Nephron (organoid): Measurements from ENCODE around the gene YOD1.

Source experiments
- H3K27ac Mint-ChIP-seq, 3 experiments: 2 replicates each; pipeline ENCODE4 v1.8.0; 2020; ENCODE audit warnings: mixed read lengths in 3 of 3, mild to moderate bottlenecking in 2 of 3, moderate library complexity in 1 of 3
- H3K27me3 Mint-ChIP-seq: 2 replicates; pipeline ENCODE4 v1.8.0; 2021; ENCODE audit warnings: low read depth, mild to moderate bottlenecking, moderate library complexity, mixed read lengths
- H3K36me3 Mint-ChIP-seq: 2 replicates; pipeline ENCODE4 v1.8.0; 2020; ENCODE audit warnings: low read depth, mixed read lengths
- H3K4me1 Mint-ChIP-seq: 2 replicates; pipeline ENCODE4 v1.8.0; 2020; ENCODE audit warnings: mixed read lengths
- H3K4me3 Mint-ChIP-seq, 3 experiments: 2 replicates each; pipeline ENCODE4 v1.8.0; 2020; ENCODE audit warnings: mild to moderate bottlenecking in 3 of 3, mixed read lengths in 3 of 3, moderate library complexity in 2 of 3
- H3K9me3 Mint-ChIP-seq: 2 replicates; pipeline ENCODE4 v1.8.0; 2020; ENCODE audit warnings: mixed read lengths
- CTCF ChIP-seq, 3 experiments: fragments of 200-600 bp; sonication (generic); IDR thresholded peaks; one replicate each; pipeline ENCODE4 v1.5.0; 2021; ENCODE audit warnings: antibody characterized with exemption in 3 of 3; ENCODE audit not compliant: unreplicated experiment in 3 of 3

The YOD1 gene

GRCh38 chr1:207001492-207002245 lies 49.3 kb downstream of the YOD1 start:
- Mint-ChIP-seq H3K9me3 (no peaks in the 10 kb centered on the region), H3K27me3 (peaks cover 3% of the 10 kb centered on the region), H3K4me3 (no peak overlapping the region), H3K4me1 (peaks cover 15% of the 10 kb centered on the region), H3K36me3 (no peaks in the 10 kb centered on the region), H3K27ac (no peak overlapping the region)
- no peak for TF ChIP-seq CTCF (IDR thresholded peaks at IDR 0.05; ENCODE audit: unreplicated experiment in 3 of 3)

- H3K27me3 Mint-ChIP-seq: peaks cover 3% of the 10 kb centered on the region
- no peak overlapping the region for H3K4me3 Mint-ChIP-seq
- H3K27ac Mint-ChIP-seq: no peak overlapping the region
- no peaks in the 10 kb centered on the region for H3K36me3 Mint-ChIP-seq
- peaks cover 10% of the 10 kb centered on the region for H3K4me1 Mint-ChIP-seq
- H3K9me3 Mint-ChIP-seq: no peaks in the 10 kb centered on the region
- TF ChIP-seq CTCF (IDR thresholded peaks at IDR 0.05; ENCODE audit: unreplicated experiment in 3 of 3): no peak
Measured at GRCh38 chr1:207000651-207001291, 50.2 kb downstream of the YOD1 start.

- TF ChIP-seq CTCF (IDR thresholded peaks at IDR 0.05; ENCODE audit: unreplicated experiment in 3 of 3): no peak
- Mint-ChIP-seq H3K9me3 (no peaks in the 10 kb centered on the region), H3K27ac (no peak overlapping the region), H3K36me3 (no peaks in the 10 kb centered on the region), H3K4me3 (no peak overlapping the region), H3K4me1 (peaks cover 4% of the 10 kb centered on the region), H3K27me3 (peaks cover 3% of the 10 kb centered on the region)
Measured at GRCh38 chr1:206998816-206999215, 52.2 kb downstream of the YOD1 start.
